Thyroid gland (tissue), 4 donors: Measurements from ENCODE around the gene RNASE9.

Experiments used
- POLR2A ChIP-seq, 2 donors: fragments of 450-650 bp; IDR thresholded peaks; one replicate each; pipeline ENCODE4 v1.6.1; 2017; ENCODE audit warnings: antibody characterized with exemption in 2 of 2, mild to moderate bottlenecking in 2 of 2, moderate library complexity in 1 of 2
- TF ChIP-seq, protein P1 (sequence below), 6 experiments: fragments of 200-600 bp in 3 of 6; fragments of 450-650 bp in 3 of 6; sonication (generic) in 3 of 6; IDR thresholded peaks; one replicate each; pipeline ENCODE4 v1.5.1; 2016 to 2019; ENCODE audit warnings: antibody characterized with exemption in 6 of 6, mild to moderate bottlenecking in 2 of 6, inconsistent platforms in 1 of 6, moderate library complexity in 1 of 6

DNA sequence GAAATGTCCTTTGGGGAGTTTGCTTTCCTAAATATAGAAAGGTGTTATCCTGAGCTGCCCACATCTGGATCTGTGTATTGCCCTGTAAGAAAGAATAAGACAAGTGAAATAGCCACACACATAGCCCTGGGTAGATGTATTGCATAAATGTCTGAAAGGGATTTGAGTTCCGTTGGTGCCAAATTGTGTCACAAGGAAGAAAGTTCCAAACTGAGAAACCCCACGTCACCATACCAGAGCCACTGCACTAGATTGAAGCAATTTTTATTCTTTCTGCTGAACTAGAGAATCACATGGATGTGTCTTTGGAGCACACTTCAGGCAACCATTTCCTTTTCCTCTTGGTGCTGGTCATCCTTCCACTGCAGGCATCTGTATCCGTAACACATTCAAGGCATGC, 5.0 kb downstream of the RNASE9 start:
- TF ChIP-seq POLR2A (IDR thresholded peaks at IDR 0.05), result no peak
- TF ChIP-seq, protein P1, sequence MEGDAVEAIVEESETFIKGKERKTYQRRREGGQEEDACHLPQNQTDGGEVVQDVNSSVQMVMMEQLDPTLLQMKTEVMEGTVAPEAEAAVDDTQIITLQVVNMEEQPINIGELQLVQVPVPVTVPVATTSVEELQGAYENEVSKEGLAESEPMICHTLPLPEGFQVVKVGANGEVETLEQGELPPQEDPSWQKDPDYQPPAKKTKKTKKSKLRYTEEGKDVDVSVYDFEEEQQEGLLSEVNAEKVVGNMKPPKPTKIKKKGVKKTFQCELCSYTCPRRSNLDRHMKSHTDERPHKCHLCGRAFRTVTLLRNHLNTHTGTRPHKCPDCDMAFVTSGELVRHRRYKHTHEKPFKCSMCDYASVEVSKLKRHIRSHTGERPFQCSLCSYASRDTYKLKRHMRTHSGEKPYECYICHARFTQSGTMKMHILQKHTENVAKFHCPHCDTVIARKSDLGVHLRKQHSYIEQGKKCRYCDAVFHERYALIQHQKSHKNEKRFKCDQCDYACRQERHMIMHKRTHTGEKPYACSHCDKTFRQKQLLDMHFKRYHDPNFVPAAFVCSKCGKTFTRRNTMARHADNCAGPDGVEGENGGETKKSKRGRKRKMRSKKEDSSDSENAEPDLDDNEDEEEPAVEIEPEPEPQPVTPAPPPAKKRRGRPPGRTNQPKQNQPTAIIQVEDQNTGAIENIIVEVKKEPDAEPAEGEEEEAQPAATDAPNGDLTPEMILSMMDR (IDR thresholded peaks at IDR 0.05), result no peak
